Prostate gland (tissue), 2 donors: ENCODE data around the gene WBP1. TPM values are rescaled to one million over a fixed set of nuclear protein-coding genes. Genes with fewer than 3 reads are reported as not detected.

ENCODE experiments used
- DNase-seq: peaks from one replicate; pipeline ENCODE4 v3.0.0-alpha.2; 2019; ENCODE audit warnings: low spot score
- H3K27ac ChIP-seq, 2 donors: fragments of 200-600 bp; sonication (generic); 2 replicates each; pipeline ENCODE4 v1.5.1; 2017 to 2019
- H3K27me3 ChIP-seq: fragments of 200-600 bp; sonication (generic); replicated peaks from 2 replicates; pipeline ENCODE4 v1.5.1; 2019; ENCODE audit not compliant: insufficient read depth
- H3K36me3 ChIP-seq, 2 donors: fragments of 200-600 bp; sonication (generic); 1 replicate in 1 of 2; 2 replicates in 1 of 2; pipeline versions ENCODE4 v1.5.1 to v1.8.1; 2017 to 2019
- H3K4me1 ChIP-seq: fragments of 200-600 bp; sonication (generic); replicated peaks from 2 replicates; pipeline ENCODE4 v1.5.1; 2019
- H3K4me3 ChIP-seq, 2 donors: fragments of 200-600 bp; sonication (generic); 2 replicates each; pipeline ENCODE4 v1.5.1; 2017 to 2019
- H3K9me3 ChIP-seq: fragments of 200-600 bp; sonication (generic); 2 replicates; pipeline ENCODE4 v1.5.1; 2017
- POLR2A ChIP-seq: fragments of 450-650 bp; IDR thresholded peaks from one replicate; pipeline ENCODE4 v1.6.1; 2016; ENCODE audit warnings: antibody characterized with exemption, mild to moderate bottlenecking
- POLR2AphosphoS5 ChIP-seq: sonication (generic); formaldehyde crosslinking; IDR thresholded peaks from one replicate; pipeline ENCODE4 v1.6.1; 2017; ENCODE audit warnings: antibody characterized with exemption
- WGBS: methylation state at CpG from one replicate; pipeline ENCODE4 v1.1.5; 2018; 5-methylcytosine and 5-hydroxymethylcytosine counted together
- intact Hi-C: fragments of 100-400 bp; cut with DNase I; formaldehyde crosslinking; loops from one replicate; pipeline ENCODE4 v1.14.2; 2022
- total RNA-seq, 2 donors: library from RNA; depleted of rRNA; stranded (reverse); fragments of >200 nt; gene quantifications; one replicate each; pipeline ENCODE4 v1.1.0, GENCODE V29; 2016
- TF ChIP-seq, protein P1 (sequence below), 4 experiments: fragments of 200-600 bp in 2 of 4; fragments of 450-650 bp in 2 of 4; sonication (generic) in 2 of 4; IDR thresholded peaks; 1 replicate in 3 of 4; 2 replicates in 1 of 4; pipeline ENCODE4 v1.5.1; 2016 to 2019; ENCODE audit warnings: antibody characterized with exemption in 4 of 4, mild to moderate bottlenecking in 2 of 4, moderate library complexity in 2 of 4

Gene WBP1
- total RNA-seq, 2 donors from 2014 or later, result 73.3 to 158 TPM

GRCh38 chr2:74427551-74427950 is 30.7 kb upstream of the WBP1 start:
- Histone ChIP-seq H3K9me3 (no peaks in the 10 kb centered on the region), H3K36me3 (peaks cover 0 to 11% of the 10 kb centered on the region in 2 donors), H3K4me3 (no peak overlapping the region), H3K27ac (no peak overlapping the region), H3K4me1 (no peaks in the 10 kb centered on the region), H3K27me3 (no peaks in the 10 kb centered on the region)
- 68% methylated on average over 3 of the region's 3 CpGs for WGBS
- DNase-seq, result no peak
- no peak for TF ChIP-seq POLR2AphosphoS5
- no peak for TF ChIP-seq POLR2A
- TF ChIP-seq, protein P1, sequence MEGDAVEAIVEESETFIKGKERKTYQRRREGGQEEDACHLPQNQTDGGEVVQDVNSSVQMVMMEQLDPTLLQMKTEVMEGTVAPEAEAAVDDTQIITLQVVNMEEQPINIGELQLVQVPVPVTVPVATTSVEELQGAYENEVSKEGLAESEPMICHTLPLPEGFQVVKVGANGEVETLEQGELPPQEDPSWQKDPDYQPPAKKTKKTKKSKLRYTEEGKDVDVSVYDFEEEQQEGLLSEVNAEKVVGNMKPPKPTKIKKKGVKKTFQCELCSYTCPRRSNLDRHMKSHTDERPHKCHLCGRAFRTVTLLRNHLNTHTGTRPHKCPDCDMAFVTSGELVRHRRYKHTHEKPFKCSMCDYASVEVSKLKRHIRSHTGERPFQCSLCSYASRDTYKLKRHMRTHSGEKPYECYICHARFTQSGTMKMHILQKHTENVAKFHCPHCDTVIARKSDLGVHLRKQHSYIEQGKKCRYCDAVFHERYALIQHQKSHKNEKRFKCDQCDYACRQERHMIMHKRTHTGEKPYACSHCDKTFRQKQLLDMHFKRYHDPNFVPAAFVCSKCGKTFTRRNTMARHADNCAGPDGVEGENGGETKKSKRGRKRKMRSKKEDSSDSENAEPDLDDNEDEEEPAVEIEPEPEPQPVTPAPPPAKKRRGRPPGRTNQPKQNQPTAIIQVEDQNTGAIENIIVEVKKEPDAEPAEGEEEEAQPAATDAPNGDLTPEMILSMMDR (IDR thresholded peaks at IDR 0.05), result no peak
- intact Hi-C loops, result no loop called here

DNA sequence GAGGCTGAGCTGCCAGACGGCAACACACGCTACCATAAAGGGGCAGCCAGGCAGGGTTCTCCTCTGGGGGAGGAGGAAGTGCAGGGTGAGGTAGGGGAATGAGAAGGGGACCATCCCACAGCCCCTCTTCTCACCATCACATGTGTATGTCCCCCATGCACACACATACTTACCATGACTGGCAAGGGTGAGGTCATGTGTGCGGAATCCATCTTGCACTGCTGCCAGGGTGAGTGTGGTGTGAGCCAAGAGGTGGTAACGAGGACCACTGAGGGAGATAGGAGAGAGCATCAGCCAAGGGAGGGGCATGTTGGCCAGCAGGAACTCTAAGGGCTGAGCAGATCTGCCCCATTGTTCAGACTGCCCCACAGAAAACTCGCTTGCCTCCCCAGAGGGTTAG is 29.6 kb upstream of the WBP1 start:
- H3K4me3 ChIP-seq, result no peak overlapping the region
- TF ChIP-seq, protein P1 (IDR thresholded peaks at IDR 0.05), result no peak
- no peak for TF ChIP-seq POLR2A
- no peak for TF ChIP-seq POLR2AphosphoS5
- 82% methylated on average over 5 of the region's 5 CpGs for WGBS
- H3K36me3 ChIP-seq, result peaks cover 0 to 11% of the 10 kb centered on the region in 2 donors
- H3K9me3 ChIP-seq, result no peaks in the 10 kb centered on the region
- intact Hi-C loops, result no loop called here
- no peaks in the 10 kb centered on the region for H3K27me3 ChIP-seq
- no peak overlapping the region for H3K27ac ChIP-seq
- H3K4me1 ChIP-seq, result no peaks in the 10 kb centered on the region
- DNase-seq, result no peak

GRCh38 chr2:74429487-74430451 is 28.5 kb upstream of the WBP1 start:
- H3K9me3 ChIP-seq, result no peaks in the 10 kb centered on the region
- H3K4me1 ChIP-seq, result no peaks in the 10 kb centered on the region
- H3K27me3 ChIP-seq, result no peaks in the 10 kb centered on the region
- intact Hi-C loops, result no loop called here
- 84% methylated on average over 16 of the region's 18 CpGs for WGBS
- no peak for DNase-seq
- TF ChIP-seq POLR2AphosphoS5, result no peak
- TF ChIP-seq POLR2A, result no peak
- TF ChIP-seq, protein P1 (IDR thresholded peaks at IDR 0.05), result no peak
- peaks cover 0 to 11% of the 10 kb centered on the region in 2 donors for H3K36me3 ChIP-seq
- H3K4me3 ChIP-seq, result no peak overlapping the region
- H3K27ac ChIP-seq, result no peak overlapping the region

DNA sequence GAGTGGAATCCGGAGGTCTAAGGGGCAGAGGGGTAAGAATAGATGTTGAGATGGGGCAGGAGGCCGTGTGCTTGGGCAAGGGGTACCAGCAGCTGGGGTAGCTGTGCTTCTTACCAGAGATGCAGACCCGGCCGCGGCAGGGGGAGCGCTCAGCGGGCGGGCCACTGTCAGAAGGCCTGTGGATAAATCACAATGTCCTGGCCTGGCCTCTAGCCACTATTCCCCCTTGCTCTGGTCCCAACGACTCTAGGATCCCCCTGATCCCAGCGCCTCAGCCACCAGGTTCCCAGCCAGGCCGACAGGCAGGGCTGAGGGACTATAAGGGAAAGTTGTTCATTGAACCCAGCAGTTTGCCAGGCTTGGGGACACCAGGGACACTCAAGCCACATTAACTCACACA is 27.7 kb upstream of the WBP1 start:
- Histone ChIP-seq H3K4me3 (no peak overlapping the region), H3K9me3 (no peaks in the 10 kb centered on the region), H3K4me1 (no peaks in the 10 kb centered on the region), H3K27me3 (no peaks in the 10 kb centered on the region), H3K36me3 (peaks cover 0 to 11% of the 10 kb centered on the region in 2 donors), H3K27ac (no peak overlapping the region)
- TF ChIP-seq POLR2AphosphoS5 (no peak), POLR2A (no peak)
- intact Hi-C loops, result no loop called here
- DNase-seq, result no peak
- 87% methylated on average over 11 of the region's 11 CpGs for WGBS

DNA sequence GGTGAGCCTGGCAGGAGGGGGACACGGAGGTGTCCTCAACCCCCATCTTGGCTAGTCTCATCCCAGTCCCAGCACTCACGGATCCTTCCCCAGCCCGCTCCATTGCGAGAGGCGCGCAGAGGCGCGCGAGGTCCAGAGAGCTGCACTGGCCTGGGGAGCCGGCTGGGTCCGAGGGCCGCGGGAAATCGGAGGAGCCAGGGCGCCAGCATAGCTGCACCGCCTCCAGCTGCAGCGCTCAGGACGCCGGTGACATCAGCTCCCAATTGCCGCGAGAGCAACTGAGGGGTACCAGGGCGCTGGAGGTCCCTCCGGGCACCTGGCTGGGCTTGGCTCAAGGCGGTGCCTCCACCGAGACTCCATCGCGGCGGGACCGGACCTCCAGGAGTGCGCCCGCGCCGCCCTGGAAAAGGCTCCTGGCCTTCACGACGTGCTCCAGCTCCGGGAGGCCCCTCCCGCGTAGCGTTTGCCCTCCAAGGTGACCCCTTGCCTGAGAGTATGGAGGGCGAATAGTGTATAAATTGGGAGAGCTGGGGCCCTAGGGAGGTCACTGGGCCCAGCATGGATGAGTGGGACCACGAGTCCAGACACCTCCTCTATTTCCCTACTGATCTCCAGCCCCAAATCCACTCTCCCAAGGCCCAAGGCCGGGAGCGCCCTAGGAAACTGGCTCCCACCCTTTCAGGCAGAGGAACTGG is 22.0 kb upstream of the WBP1 start:
- Histone ChIP-seq H3K27ac (no peak overlapping the region), H3K4me3 (no peak overlapping the region), H3K36me3 (no peaks in the 10 kb centered on the region), H3K27me3 (no peaks in the 10 kb centered on the region), H3K4me1 (peaks cover 6% of the 10 kb centered on the region), H3K9me3 (no peaks in the 10 kb centered on the region)
- TF ChIP-seq POLR2A (no peak), POLR2AphosphoS5 (no peak)
- TF ChIP-seq, protein P1 (IDR thresholded peaks at IDR 0.05), result no peak
- no peak for DNase-seq
- intact Hi-C loops, result no loop called here
- 63% methylated on average over 43 of the region's 43 CpGs for WGBS
